NCI-H345 treated with DMSO at 0.1 percent for 48 hours (cell line): Measurements from ENCODE around the gene RNF167.
"Not testable (repeated sequence)": the region's sequence is repeated elsewhere in the genome, so short reads cannot be mapped to it uniquely, and the experiment has no call there.

Experiments used
- DNase-seq: peaks from one replicate; lab custom pipeline; 2025; ENCODE audit not compliant: unreplicated experiment; lab: John Stamatoyannopoulos, UW

Gene RNF167

DNA sequence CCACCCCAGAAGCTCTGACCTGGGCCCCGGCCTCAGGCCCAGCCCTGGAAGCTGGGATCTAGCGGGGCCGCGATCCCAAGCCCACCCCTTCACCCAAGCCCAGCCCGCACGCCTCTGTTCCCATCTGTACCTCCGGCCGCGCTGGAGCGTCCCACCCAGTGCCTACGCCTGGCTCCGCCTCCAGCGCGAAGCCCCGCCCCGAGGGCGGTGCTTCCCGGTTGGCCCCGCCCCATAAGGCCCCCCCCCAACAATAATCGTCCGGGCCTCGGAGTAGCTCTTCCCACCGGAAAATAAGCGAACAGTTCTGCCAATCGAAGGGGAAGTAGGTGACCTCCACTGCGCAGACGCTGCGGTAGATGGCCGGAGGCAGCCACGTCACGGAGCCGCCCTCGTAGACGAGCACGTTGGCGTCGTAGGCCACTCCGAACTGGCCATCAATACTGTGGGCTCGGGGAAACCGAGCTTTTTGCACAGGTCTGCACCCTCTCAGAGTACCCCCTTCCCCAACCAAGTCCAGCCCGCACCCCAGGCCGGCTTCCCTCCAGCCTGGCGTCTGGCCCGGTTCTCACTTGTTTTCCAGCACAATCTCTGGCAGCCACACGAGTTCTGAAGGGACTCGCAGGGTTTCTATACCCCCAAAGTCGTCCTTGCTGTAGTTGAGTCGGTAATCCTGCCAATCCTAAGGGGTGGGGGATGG, 38.3 kb upstream of the RNF167 start:
- no peak for DNase-seq

DNA sequence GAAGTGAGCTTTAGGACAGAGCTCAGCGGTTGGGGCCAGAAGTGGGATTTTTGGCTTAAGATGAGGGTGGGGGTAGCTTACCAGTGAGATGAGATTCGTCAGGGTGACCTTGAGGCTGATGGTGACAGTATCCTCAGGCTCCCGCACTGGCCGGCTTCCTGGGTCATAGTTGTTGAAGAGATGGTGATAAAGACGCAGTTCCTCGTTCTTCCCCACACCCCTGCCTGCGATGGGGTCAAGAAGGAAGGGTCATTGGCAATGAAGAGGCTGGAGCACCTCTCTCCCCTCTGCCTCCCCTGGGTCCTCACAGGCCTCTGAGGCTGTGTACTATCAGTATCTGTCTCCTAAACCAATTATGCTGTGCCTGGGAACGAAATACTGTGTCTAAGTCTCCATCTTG, 37.5 kb upstream of the RNF167 start:
- DNase-seq: no peak

DNA sequence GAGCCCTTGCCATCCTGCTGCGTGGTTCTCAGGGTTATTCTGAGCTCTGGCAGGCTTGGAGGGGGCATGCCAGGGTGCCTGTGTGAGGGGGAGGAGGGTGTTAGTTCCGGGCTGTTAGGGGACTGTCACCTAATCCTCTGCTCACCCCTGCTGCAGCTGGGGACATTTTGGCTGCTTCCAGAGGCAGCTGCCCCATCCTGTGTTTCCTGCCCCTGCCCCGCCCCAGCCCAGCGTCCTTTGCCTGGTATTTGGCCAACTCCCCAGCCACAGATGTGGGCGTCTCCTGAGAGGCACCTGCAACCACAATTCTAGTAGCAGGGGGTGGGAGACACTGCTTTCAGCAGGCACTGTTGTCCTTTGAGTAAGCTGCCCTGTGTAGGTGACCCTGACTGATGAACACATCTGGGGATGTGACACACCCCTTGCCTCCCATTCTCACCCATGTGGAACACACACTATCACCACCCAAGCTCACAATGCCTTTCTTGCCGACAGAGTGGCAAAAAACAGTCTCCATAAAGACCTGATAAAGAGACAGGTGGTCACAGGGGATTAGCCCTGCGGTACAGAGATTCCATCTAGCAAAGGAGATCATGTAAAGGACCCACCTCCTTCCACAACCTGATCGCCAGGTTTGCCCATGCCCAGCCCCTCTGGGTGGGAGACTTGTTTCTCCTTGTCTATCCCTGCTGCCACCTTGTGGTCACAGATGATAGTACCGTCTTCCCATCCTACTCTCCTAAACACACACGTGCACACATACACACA, 36.8 kb upstream of the RNF167 start, which contains the start of gene CHRNE:
CHRNE (minus strand) TSS at position 48 of the 768 bp plus-strand sequence; CDS start at position 13, 35 bp downstream.
- peak; percentile 54 for DNase-seq

DNA sequence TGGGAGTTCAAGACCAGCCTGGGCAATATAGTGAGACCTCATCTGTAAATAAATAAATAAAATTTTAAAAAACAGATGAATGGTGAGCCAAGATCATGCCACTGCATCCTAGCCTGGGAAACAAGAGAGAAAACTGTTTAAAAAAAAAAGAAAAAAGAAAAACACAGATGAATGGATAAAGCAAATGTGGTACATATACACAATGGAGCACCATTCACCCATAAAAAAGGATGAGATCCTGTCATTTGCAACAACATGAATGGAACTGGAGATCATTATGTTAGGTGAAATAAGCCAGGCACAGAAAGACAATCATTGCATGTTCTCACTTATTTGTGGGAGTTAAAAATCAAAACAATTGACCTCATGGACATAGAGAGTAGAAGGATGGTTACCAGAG, 33.4 kb upstream of the RNF167 start:
- not testable (repeated sequence) for DNase-seq

DNA sequence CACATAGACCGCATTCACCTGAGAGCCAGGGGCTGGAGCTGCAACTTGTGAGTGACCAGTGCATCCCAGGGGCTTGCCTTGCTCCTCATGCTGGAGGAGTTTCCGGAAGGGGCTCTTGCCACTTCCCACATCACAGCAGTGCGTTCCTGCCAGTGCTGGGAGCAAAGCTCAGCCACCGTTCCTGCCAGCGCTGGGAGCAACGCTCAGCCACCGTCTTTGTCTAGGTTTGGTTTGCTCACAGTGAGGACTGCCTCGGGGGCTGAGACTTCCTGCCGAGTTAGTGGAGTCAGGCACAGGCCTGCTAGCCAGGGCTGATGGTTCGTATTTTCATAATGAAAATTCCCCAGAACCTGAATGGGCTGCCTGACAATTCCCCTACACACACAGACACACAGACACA, 31.8 kb upstream of the RNF167 start:
- DNase-seq: no peak

DNA sequence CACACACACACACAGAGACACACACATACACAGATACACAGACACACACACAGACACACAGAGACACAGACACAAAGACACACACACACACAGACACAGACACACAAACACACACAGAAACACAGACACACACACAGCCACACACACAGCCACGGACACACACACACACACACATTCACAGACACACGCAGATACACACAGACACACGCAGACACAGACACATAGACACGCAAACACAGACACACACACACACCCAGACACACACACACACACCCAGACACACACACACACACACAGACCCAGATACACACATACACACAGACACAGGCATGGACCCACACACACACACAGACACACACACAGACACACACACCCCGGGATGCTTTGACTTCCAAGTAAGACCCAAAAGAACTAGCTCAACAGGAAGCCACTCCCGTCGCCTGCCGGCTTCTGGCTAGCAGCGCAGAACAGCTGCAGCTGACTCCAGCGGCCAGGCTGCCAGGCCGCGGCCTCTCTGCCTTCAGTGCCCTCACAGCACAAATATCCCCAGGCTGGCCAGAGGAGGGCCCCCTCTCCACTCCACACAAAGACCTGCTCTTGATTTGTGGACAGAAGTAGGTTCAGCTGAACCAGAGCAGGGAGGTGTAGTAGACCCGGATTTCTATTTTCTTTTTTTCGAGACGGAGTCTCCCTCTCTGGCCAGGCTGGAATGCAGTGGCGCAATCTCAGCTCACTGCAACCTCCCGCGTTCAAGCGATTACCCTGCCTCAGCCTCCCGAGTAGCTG, 31.2 kb upstream of the RNF167 start:
- DNase-seq: peak; percentile 32

DNA sequence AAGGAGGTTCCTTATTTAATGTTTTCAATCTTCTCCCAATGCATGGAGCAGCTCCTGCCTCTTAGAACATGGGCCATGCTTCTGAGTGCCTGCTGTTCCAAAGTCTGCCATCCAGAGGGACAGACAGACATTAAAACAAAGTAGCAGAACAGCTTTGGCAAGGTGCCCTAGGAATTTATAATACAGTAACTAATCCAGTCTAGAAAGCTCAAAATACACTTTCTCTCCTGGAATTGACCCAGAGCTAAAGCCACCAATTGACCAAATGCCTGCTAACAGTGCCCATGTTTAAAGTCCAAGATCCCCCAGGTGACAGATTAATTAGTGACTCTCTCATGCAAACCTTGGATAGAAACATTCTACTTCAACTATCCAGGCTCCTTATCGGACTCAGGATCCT, 26.1 kb upstream of the RNF167 start:
- DNase-seq: no peak

DNA sequence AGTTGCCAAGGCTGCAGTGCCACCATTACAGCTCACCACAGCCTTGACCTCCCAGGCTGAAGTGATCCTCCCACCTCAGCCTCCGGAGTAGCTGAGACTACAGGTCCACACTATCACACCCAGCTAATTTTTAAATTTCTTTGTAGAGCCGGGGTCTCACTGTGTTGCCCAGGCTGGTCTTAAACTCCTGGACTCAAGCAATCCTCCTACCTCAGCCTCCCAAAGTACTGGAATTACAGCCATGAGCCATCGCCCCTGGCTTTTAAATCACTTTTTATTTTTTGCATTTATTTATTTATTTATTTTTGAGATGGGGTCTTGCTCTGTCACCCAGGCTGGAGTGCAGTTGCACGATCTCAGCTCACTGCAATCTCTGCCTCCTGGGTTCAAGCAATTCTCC, 25.5 kb upstream of the RNF167 start:
- DNase-seq: not testable (repeated sequence)

DNA sequence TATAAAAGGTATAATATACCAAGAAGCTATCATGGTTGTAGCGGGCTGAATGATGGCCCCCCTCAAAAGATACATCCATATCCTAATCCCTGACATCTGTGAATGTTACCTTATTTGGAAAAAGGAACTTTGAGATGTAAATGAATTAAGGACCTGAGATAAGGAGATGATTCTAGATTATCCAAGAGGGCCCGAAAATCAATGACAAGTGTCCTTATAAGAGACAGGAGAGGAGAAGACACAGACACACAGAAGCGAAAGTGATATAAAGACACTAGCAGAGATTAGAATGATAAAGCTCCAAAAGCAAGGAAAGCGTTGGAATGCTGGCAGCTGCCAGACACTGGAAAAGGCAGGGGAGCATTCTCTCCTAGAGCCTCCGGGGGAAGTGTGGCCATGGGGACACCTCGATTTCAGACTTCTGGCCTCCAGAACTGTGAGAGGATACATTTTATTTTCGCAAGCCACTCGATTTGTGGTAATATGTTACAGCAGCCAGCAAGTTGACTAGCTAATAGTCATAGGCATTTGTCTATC, 20.5 kb upstream of the RNF167 start:
- DNase-seq: no peak

DNA sequence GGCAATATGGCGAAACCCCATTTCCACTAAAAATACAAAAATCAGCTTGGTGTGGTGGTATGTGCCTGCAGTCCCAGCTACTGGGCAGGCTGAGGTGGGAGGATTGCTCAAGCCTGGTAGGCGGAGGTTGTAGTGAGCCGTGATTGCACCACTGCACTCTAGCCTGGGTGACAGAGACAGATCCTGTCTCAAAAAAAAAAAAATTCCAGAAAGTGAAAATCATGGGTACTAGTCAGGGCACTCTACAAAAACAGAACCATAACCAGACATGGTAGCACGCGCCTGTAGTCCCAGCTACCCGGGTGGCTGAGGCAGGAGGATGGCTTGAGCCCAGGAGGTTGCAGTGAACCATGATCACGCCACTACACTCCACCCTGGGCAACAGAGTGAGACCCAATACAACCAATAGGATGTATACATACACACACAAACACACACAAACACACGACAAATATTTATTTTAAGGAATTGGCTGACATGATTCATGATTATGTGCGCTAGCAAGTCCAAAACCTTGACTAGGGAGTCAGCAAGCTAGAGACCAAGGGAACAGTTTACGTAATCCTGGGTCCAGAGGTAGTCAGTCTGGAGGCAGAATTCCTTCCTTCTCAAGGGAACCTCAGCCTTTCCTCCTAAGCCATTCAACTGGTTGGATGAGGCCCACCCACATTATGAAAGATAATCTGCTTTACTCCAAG, 19.6 kb upstream of the RNF167 start:
- no peak for DNase-seq

DNA sequence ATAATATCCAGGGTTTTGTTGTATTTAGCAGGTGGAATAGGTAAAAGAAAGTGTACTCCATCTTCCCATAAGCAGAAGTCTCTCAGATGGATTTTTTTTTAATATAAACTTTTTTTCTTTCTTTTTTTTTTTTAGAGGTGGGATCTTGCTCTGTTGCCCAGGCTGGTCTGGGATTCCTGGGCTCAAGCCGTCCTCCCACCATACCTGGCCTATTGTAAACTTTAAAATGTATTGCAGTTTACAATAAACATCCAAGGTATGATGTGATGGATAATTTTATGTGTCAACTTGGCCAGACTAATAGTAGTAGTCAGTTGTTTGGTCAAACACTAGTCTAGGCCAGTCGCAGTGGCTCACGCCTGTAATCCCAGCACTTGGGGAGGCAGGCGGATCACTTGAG, 18.7 kb upstream of the RNF167 start:
- DNase-seq: no peak

DNA sequence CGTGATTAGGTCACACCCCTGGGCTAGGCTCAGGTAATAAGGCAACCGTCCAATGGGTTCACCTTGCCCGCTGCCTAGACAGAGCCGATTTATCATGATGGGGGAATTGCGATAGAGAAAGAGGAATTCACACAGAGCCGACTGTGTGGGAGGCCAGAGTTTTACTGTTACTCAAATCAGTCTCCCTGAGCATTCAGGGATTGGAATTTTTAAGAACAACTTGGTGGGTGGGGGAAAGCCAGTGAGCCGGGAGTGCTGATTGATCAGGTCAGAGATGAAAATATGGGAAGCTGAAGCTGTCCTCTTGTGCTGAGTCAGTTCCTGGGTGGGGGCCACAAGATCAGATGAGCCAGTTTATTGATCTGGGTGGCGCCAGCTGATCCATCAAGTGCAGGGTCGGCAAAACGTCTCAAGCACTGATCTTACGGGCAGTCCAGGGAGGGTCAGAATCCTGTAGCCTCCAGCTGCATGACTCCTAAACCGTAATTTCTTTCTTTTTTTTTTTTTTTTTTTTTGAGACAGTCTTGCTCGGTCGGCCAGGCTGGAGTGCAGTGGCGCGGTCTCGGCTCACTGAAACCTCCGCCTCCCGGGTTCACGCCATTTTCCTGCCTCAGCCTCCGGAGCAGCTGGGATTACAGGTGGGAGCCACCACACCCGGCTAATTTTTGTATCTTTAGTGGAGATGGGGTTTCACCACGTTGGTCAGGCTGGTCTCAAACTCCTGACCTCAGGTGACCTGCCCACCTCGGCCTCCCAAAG, 13.3 kb upstream of the RNF167 start:
- DNase-seq: not testable (repeated sequence)

DNA sequence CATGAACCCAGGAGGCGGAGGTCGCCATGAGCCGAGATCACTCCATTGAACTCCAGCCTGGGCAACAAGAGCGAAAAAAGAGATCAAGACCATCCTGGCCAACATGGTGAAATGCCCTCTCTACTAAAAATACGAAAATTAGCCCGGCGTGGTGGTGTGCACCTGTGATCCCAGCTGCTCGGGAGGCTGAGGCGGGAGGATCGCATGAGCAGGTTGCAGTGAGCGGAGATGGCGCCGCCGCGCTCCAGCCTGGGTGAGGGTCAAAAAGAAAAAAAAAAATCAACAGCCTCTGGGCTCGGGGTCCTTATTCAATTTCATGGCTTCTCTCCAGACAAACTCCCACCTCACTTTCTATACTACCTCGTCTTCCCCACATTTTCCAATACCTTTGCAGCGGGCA, 11.2 kb upstream of the RNF167 start:
- no peak for DNase-seq

DNA sequence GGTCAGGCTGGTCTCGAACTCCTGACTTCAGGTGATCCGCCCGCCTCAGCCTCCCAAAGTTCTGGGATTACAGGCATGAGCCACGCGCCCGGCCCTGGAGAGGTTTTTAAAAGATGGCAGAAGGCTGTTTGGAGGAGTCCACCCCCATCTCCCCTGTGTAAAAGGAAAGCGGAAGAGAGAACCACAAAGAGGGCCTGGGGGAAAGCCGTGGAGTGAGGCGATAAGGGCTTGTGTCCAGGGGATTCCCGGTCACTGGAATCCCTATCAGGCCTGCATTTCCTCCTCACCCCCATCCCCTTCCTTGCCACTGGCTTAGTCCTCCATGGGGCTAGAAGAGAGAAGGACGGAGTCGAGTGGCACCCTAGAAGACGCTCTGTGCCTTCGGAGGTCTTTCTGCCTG, 8.1 kb upstream of the RNF167 start, which contains the start of gene GP1BA:
GP1BA (plus strand) TSS at position 315 of the 400 bp plus-strand sequence. CDS start 328 bp downstream, outside the sequence.
- no peak for DNase-seq

DNA sequence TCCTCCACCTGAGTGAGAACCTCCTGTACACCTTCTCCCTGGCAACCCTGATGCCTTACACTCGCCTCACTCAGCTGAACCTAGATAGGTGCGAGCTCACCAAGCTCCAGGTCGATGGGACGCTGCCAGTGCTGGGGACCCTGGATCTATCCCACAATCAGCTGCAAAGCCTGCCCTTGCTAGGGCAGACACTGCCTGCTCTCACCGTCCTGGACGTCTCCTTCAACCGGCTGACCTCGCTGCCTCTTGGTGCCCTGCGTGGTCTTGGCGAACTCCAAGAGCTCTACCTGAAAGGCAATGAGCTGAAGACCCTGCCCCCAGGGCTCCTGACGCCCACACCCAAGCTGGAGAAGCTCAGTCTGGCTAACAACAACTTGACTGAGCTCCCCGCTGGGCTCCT, 7.3 kb upstream of the RNF167 start:
- DNase-seq: no peak

DNA sequence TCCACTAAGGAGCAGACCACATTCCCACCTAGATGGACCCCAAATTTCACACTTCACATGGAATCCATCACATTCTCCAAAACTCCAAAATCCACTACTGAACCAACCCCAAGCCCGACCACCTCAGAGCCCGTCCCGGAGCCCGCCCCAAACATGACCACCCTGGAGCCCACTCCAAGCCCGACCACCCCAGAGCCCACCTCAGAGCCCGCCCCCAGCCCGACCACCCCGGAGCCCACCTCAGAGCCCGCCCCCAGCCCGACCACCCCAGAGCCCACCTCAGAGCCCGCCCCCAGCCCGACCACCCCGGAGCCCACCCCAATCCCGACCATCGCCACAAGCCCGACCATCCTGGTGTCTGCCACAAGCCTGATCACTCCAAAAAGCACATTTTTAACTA, 6.4 kb upstream of the RNF167 start:
- no peak for DNase-seq

DNA sequence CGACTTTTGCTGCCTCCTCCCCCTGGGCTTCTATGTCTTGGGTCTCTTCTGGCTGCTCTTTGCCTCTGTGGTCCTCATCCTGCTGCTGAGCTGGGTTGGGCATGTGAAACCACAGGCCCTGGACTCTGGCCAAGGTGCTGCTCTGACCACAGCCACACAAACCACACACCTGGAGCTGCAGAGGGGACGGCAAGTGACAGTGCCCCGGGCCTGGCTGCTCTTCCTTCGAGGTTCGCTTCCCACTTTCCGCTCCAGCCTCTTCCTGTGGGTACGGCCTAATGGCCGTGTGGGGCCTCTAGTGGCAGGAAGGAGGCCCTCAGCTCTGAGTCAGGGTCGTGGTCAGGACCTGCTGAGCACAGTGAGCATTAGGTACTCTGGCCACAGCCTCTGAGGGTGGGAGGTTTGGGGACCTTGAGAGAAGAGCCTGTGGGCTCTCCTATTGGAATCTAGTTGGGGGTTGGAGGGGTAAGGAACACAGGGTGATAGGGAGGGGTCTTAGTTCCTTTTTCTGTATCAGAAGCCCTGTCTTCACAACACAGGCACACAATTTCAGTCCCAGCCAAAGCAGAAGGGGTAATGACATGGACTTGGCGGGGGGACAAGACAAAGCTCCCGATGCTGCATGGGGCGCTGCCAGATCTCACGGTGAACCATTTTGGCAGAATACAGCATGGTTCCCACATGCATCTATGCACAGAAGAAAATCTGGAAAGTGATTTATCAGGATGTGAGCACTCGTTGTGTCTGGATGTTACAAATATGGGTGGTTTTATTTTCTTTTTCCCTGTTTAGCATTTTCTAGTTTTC, 5.7 kb upstream of the RNF167 start:
- no peak for DNase-seq

DNA sequence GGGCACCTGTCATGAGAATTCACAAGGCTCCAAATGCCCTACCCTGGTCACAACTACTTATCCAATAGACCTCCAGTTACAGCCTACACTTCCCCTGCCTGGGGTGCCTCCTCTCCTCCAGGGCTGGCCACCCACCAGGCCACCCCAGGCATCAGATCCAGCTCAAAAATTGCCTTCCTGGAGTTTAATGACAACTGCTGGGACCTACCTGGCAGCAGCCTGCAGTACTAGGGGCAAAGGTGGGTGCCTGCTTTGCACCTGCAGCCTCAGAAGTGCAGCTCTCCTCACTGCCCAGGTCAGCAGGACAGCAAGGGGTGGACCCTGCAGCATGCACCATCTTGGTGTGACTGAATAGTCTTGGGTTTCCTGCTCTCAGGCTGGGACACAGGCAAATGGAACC, 4.4 kb upstream of the RNF167 start:
- no peak for DNase-seq

DNA sequence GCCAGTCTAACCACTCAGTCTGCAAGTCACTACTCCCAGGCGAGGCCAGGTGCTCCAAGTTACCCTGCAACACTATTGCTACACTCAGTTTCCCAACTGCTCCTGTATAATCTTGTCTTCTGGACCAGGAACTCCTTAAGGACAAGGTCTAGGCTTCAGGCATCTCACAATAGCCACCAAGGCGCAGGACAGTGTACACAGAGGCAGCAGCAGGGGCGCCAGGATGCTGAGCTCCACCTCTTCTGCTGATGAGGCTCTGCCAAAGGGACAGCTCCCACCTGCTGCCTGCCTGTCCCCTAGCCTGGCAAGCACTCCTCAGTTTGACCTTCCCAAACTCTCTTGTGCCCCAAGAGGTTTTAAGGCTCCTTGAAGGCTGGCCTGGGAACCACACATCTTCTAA, 3.6 kb upstream of the RNF167 start:
- DNase-seq: no peak
